ENCODE data around the gene GAL3ST3. TPM values are rescaled to one million over a fixed set of nuclear protein-coding genes. Genes with fewer than 3 reads are reported as not detected.

Gene GAL3ST3
- total RNA-seq, 2 donors from 2014 or later: 0.36 to 0.42 TPM

DNA sequence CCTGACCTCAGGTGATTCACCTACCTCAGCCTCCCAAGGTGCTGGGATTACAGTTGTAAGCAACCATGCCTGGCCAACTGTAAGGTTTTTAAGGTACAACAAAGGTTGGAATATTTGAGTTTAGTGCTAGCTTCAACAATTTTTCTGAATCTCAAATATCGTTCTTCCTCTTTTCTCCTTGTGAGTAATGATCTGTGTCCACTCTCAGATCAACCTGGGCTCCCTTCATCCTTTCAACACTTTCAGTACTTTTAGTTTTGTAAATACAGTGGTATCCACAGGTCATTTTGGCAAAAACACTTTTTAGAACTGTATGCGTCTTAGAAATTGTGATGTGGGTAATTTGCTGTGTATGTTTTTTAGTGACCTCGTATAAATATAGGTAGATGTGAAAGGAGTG is 29.0 kb upstream of the GAL3ST3 start:
- Mint-ChIP-seq H3K27ac (peak overlapping the region; percentile 30), H3K9me3 (no peaks in the 10 kb centered on the region), H3K4me1 (ENCODE audit: low read depth) (peaks cover 82% of the 10 kb centered on the region), H3K36me3 (ENCODE audit: insufficient read depth in 2 of 2) (peaks cover 5 to 8% of the 10 kb centered on the region in 2 donors), H3K4me3 (peak overlapping the region in 1 of 2 donors; percentile 22), H3K27me3 (ENCODE audit: low read depth) (no peaks in the 10 kb centered on the region)
- no peak for ATAC-seq (replicated peaks in 1 of 2)
- DNase-seq: no peak

DNA sequence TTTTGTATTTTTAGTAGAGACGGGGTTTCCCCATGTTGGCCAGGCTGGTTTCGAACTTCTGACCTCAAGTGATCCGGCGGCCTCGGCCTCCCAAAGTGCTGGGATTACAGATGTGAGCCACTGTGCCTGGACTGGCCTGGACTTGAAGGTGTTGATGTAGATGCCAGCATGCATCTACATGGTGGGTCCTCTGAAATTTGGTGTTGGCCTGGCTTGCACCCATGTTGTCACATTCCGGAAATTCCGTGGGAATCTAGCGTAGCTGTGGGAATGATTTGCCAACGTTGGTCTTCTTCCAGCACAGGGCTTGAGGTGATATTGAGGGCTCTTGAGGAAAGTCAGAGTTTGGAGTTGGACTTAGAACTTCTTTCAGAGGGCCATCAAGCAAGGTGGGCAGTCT is 27.6 kb upstream of the GAL3ST3 start:
- peaks cover 5 to 16% of the 10 kb centered on the region in 2 donors for H3K36me3 Mint-ChIP-seq (ENCODE audit: insufficient read depth in 2 of 2)
- no peak overlapping the region for H3K4me3 Mint-ChIP-seq
- DNase-seq (no peak), ATAC-seq (replicated peaks in 1 of 2) (no peak)
- no peaks in the 10 kb centered on the region for H3K9me3 Mint-ChIP-seq
- H3K4me1 Mint-ChIP-seq (ENCODE audit: low read depth): peaks cover 82% of the 10 kb centered on the region
- no peaks in the 10 kb centered on the region for H3K27me3 Mint-ChIP-seq (ENCODE audit: low read depth)
- no peak overlapping the region for H3K27ac Mint-ChIP-seq

DNA sequence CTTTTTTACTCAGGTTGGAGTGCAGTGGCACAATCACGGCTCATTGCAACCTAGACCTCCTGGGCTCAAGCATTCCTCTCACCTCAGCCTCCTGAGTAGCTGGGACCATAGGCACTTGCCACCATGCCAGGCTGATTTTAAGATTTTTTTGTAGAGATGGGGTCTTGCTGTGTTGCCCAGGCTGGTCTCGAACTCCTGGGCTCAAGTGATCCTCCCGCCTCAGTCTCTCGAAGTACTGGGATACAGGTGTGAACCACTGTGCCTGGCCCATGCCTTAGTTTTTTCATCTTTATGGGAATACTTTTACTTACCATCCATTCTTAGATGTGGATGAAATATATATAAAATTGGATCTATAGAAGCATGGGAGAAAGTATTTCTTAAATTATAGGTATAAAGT is 26.3 kb upstream of the GAL3ST3 start:
- Mint-ChIP-seq H3K4me1 (ENCODE audit: low read depth) (peaks cover 70% of the 10 kb centered on the region), H3K36me3 (ENCODE audit: insufficient read depth in 2 of 2) (peaks cover 11 to 20% of the 10 kb centered on the region in 2 donors), H3K27ac (no peak overlapping the region), H3K4me3 (no peak overlapping the region), H3K9me3 (no peaks in the 10 kb centered on the region), H3K27me3 (ENCODE audit: low read depth) (no peaks in the 10 kb centered on the region)
- DNase-seq (no peak), ATAC-seq (replicated peaks in 1 of 2) (no peak)

DNA sequence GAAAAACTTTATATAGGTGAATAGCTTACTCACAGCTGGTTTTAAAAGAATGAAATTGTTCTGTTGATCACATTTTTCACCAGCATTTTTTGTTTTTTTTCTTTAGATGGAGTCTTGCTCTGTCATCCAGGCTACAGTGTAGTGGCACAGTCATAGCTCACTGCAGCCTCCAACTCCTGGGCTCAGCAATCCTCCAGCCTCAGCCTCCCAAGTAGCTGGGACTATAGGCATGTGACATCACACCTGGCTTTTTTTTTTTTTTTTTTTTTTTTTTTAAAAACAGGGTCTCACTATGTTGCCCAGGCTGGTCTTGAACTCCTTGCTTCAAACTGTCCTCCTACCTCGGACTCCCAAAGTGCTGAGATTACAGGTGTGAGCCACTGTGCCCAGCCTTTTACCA is 24.7 kb upstream of the GAL3ST3 start:
- Mint-ChIP-seq H3K9me3 (no peaks in the 10 kb centered on the region), H3K36me3 (ENCODE audit: insufficient read depth in 2 of 2) (peaks cover 12 to 19% of the 10 kb centered on the region in 2 donors), H3K4me3 (peak overlapping the region in 1 of 2 donors; percentile 40), H3K4me1 (ENCODE audit: low read depth) (peaks cover 63% of the 10 kb centered on the region), H3K27ac (peak overlapping the region; percentile 98), H3K27me3 (ENCODE audit: low read depth) (no peaks in the 10 kb centered on the region)
- ATAC-seq (replicated peaks in 1 of 2): no peak
- no peak for DNase-seq

DNA sequence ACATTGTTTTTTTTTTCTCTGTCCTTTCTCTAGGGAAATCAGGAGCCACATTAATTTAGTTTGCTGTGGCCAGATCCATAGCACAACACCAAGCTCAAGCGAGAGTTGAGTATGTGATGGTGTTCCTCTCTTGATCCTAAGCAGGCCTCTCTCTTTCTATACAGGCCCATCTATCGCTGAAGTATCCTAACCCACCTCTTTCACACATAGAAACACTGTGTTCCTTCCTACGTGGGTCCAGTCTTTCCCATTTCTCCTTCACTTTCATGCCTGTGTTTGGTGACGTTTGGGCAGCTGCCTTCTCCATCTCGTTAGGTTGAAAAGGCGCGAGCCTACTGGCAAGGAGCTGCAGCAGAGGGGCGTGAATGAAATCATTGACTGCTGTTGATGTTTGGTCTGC is 23.6 kb upstream of the GAL3ST3 start:
- H3K27me3 Mint-ChIP-seq (ENCODE audit: low read depth): no peaks in the 10 kb centered on the region
- H3K36me3 Mint-ChIP-seq (ENCODE audit: insufficient read depth in 2 of 2): peaks cover 12 to 19% of the 10 kb centered on the region in 2 donors
- peak overlapping the region; percentile 92 to 94 for H3K4me3 Mint-ChIP-seq
- ATAC-seq (replicated peaks in 1 of 2): no peak
- H3K27ac Mint-ChIP-seq: peak overlapping the region; percentile 98
- peaks cover 62% of the 10 kb centered on the region for H3K4me1 Mint-ChIP-seq (ENCODE audit: low read depth)
- DNase-seq: no peak
- no peaks in the 10 kb centered on the region for H3K9me3 Mint-ChIP-seq

DNA sequence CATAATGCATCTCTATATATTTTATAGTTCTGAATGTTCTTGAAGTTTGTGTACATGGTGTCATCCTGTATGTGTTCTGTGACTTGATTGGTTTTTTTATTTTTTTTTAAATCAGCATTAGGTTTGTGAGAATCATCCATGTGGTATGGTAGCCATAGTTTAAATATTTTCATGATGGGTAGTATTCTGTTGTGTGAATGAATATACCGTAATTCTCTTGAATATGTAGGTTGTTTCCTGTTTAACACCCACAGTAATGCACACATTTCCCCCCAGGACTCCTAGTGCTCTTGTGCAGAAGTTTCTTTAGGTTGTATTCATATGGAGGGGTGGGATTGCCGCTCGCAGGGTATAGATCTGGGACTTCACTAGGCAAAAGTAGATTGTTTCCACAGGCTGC is 23.1 kb upstream of the GAL3ST3 start:
- peak overlapping the region; percentile 98 for H3K27ac Mint-ChIP-seq
- H3K4me3 Mint-ChIP-seq: peak overlapping the region; percentile 92 to 94
- H3K36me3 Mint-ChIP-seq (ENCODE audit: insufficient read depth in 2 of 2): peaks cover 10 to 22% of the 10 kb centered on the region in 2 donors
- H3K9me3 Mint-ChIP-seq: no peaks in the 10 kb centered on the region
- DNase-seq (no peak), ATAC-seq (replicated peaks in 1 of 2) (no peak)
- peaks cover 62% of the 10 kb centered on the region for H3K4me1 Mint-ChIP-seq (ENCODE audit: low read depth)
- no peaks in the 10 kb centered on the region for H3K27me3 Mint-ChIP-seq (ENCODE audit: low read depth)

DNA sequence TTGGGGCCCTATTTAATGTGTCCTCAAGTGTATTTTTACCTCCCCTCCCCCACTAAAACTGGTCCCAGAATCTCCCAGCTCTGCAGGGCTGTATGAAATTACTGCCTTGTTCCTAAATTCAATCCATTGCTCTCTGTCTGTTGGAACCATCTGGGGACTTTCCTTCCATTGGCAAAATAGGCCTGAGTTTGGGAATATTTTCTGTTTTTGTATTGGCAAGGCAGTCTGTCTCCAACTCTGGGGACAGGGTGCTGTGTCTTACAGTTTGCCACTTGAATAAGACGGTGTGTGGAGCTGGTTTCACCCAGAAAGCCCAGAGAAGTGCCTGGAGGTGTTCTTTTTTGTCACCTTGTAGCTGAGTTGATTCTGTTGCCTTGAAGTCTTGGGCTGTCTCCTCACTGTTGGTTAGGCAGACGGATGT is 22.4 kb upstream of the GAL3ST3 start:
- ATAC-seq (replicated peaks in 1 of 2): no peak
- Mint-ChIP-seq H3K27me3 (ENCODE audit: low read depth) (no peaks in the 10 kb centered on the region), H3K27ac (peak overlapping the region; percentile 98), H3K4me3 (peak overlapping the region; percentile 92 to 94), H3K36me3 (ENCODE audit: insufficient read depth in 2 of 2) (peaks cover 9 to 26% of the 10 kb centered on the region in 2 donors), H3K9me3 (no peaks in the 10 kb centered on the region), H3K4me1 (ENCODE audit: low read depth) (peaks cover 67% of the 10 kb centered on the region)
- no peak for DNase-seq

DNA sequence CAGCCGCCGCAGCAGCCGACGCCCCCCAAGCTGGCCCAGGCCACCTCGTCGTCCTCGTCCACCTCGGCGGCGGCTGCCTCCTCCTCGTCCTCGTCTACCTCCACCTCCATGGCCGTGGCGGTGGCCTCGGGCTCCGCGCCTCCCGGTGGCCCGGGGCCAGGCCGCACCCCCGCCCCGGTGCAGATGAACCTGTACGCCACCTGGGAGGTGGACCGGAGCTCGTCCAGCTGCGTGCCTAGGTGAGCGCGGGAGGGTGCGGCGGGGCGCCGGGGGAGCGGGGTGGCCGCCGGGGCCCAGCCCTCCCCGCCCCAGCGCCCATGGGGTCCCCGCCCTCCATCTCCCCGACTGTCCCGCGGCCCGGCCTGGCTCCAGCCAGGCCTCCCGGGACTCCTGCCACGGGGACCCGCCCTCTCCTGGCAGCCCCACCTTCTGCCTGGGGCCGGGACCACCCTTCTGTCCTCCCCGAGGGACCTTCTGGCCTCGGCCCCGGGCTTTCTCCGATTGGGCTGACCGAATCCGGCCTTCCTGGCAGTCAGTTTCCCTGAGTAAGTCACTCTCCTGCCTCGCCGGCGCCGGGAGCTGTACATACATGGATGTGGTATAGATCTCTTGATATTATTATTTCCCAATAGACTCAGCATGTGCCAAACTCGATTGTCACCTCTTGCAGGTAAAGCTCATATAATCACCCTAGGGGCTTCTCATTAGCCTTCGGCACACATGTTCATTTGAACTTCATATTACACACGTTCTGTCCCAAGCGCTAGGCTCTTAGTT is 21.8 kb upstream of the GAL3ST3 start:
- H3K27ac Mint-ChIP-seq: peak overlapping the region; percentile 98
- peaks cover 9 to 30% of the 10 kb centered on the region in 2 donors for H3K36me3 Mint-ChIP-seq (ENCODE audit: insufficient read depth in 2 of 2)
- ATAC-seq (replicated peaks in 1 of 2): peak; percentile 8 to 19
- no peaks in the 10 kb centered on the region for H3K9me3 Mint-ChIP-seq
- peak overlapping the region; percentile 92 to 94 for H3K4me3 Mint-ChIP-seq
- peaks cover 67% of the 10 kb centered on the region for H3K4me1 Mint-ChIP-seq (ENCODE audit: low read depth)
- no peaks in the 10 kb centered on the region for H3K27me3 Mint-ChIP-seq (ENCODE audit: low read depth)
- peak in 1 of 2 donors; percentile 31 for DNase-seq

DNA sequence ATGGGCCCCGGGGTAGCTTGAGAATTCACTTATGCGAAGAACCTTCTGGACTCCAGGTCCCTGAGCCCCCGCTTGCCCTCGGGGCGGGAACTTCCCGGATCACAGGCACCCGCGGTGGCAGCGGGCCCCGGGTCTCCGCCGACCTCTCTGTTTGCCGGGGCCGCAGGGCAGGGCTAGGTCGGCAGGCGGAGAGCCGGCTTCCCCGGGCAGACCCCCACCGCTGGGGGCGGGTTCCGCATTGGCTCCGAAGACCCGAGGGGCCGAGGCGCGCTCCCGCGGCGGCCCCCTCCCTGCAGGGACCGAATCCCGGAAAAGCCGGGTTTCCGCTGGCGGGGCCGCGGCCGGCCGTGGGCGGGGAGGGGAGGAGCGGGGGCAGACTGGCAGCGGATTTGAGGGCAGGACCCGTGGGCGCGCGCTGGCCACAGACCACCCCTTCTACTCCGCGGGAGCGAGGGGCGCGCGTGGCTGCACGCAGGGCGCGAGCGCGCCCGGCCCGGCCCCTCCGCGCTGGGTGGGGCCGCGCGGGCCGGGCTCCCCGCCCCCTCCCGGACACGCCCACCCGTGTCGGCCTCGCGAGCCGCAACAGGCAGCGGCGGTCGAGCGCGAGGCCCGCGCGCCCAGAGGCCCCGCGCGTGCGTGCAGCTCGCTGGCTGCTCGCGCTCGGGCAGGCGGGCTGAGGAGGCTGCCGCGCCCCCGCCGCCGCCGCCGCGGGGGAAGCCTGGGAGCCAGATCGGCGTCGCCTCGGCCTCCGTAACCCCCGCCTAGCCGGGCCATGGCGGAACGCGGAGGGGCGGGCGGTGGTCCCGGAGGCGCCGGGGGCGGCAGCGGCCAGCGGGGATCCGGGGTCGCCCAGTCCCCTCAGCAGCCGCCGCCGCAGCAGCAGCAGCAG is 21.0 kb upstream of the GAL3ST3 start, which contains the start of gene PACS1:
Gene PACS1, plus strand, starts transcription at position 558 of the 889 bp plus-strand sequence. Its CDS starts 215 bp downstream, at position 773.
- ATAC-seq (replicated peaks in 1 of 2) (peak; percentile 69 to 78), DNase-seq (peak; percentile 84 to 85)
- Mint-ChIP-seq H3K4me1 (ENCODE audit: low read depth) (peaks cover 69% of the 10 kb centered on the region), H3K27me3 (ENCODE audit: low read depth) (no peaks in the 10 kb centered on the region), H3K9me3 (peaks cover 0 to 3% of the 10 kb centered on the region in 2 donors), H3K27ac (peak within 1 kb of the TSS; percentile 98), H3K36me3 (ENCODE audit: insufficient read depth in 2 of 2) (peaks cover 12 to 36% of the 10 kb centered on the region in 2 donors), H3K4me3 (peak within 1 kb of the TSS; percentile 92 to 94)

DNA sequence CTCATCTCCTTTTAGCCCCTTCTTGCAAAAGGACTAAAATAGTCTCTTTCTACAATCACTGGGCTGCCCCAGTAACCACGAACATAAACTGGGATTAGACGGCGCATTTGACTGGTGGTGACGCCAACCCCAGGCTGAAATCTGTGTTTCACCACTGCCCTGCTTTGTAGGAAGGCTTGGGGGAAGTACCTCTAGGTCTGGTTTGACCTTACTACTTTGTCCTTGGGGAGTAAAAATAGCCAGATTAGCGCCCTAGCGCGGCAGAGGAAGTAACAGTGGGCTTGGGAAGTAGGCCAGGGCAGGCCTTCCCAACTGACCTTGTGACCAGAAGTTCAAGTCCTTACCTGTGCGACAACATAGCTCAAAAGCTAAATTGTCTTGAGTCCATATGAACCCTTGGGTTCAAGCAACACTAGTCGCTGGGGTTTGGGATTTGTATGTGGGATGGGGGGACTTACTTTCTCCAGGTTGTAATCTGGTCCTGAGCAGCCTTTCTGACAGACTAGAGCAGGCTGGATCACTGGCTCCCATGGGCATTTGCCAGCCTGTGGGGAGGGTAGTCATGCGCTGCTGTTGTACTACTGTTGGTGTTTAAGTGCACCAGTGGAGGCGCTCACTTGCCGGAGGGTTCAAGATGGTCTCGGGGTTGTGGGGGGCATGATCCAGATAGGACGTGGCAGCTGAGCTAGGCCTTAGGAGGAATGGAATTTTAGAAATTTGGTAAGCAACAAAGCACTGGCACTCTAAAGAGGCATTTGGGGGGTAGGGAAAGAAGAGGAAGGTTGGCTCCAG is 20.2 kb upstream of the GAL3ST3 start:
- Mint-ChIP-seq H3K27ac (peak overlapping the region; percentile 93), H3K36me3 (ENCODE audit: insufficient read depth in 2 of 2) (peaks cover 14 to 41% of the 10 kb centered on the region in 2 donors), H3K4me3 (peak overlapping the region; percentile 88 to 89), H3K9me3 (peaks cover 0 to 3% of the 10 kb centered on the region in 2 donors), H3K4me1 (ENCODE audit: low read depth) (peaks cover 67% of the 10 kb centered on the region), H3K27me3 (ENCODE audit: low read depth) (no peaks in the 10 kb centered on the region)
- peak; percentile 29 to 33 for ATAC-seq (replicated peaks in 1 of 2)
- peak; percentile 42 to 43 for DNase-seq

DNA sequence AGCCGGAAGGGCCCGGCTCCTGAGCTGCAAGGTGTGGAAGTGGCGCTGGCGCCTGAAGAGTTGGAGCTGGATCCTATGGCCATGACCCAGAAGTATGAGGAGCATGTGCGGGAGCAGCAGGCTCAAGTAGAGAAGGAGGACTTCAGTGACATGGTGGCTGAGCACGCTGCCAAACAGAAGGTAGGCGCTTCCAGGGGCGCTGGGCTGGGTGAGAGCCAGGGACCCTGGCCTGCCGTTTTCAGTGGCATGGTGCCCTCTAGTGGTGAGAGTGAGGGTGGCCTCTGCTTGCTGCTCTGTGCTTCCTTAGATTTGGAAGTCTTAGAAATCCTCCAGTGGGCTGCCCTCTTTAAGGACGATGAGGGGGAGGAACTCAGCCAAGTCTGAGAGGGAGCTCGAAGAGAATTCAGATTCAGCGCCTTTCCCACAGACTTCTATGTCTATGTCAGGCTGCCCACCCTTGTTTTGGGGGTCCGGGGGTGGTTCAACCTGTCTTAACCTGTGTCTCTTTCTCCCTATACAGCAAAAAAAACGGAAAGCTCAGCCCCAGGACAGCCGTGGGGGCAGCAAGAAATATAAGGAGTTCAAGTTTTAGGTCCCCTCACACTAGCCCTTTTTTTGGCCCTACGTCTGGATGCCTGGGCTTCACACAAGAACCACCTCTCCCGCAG is 19.3 kb upstream of the GAL3ST3 start:
- Mint-ChIP-seq H3K4me3 (peak overlapping the region; percentile 61 to 88), H3K27ac (peak overlapping the region; percentile 93), H3K36me3 (ENCODE audit: insufficient read depth in 2 of 2) (peaks cover 15 to 48% of the 10 kb centered on the region in 2 donors), H3K4me1 (ENCODE audit: low read depth) (peaks cover 67% of the 10 kb centered on the region), H3K27me3 (ENCODE audit: low read depth) (no peaks in the 10 kb centered on the region), H3K9me3 (peaks cover 0 to 3% of the 10 kb centered on the region in 2 donors)
- peak; percentile 77 to 81 for DNase-seq
- ATAC-seq (replicated peaks in 1 of 2): peak; percentile 33 to 38

DNA sequence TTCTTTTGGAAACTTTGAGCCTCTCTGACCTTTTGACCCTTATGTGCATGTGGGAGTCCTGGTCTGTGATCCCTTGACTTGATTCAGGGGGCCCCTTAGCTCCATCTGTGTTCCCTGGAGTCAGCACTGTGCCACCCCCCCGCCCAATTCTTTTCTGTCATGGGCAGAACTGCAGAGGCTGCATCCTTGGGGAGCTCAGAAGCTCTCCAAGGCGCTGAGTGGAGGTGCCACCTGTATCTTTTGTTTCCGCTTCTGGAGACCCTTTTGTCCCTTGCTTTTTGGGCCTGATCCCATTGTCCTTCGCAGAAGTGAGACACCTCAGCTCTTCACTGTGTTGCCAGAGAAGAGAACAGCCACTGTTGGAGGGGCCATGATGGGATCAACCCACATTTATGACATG is 18.7 kb upstream of the GAL3ST3 start:
- Mint-ChIP-seq H3K9me3 (peaks cover 0 to 3% of the 10 kb centered on the region in 2 donors), H3K27ac (peak overlapping the region; percentile 93), H3K4me3 (peak overlapping the region in 1 of 2 donors; percentile 61), H3K36me3 (ENCODE audit: insufficient read depth in 2 of 2) (peaks cover 20 to 50% of the 10 kb centered on the region in 2 donors), H3K4me1 (ENCODE audit: low read depth) (peaks cover 64% of the 10 kb centered on the region), H3K27me3 (ENCODE audit: low read depth) (no peaks in the 10 kb centered on the region)
- DNase-seq (no peak), ATAC-seq (replicated peaks in 1 of 2) (no peak)

Data from activated T-cell treated with anti-CD3 and anti-CD28 coated beads, Interleukin-2, amount 50 U/mL, for 72 hours (primary cell).